Measurements from ENCODE around the gene SYNGR3.
"Not testable (repeated sequence)": the region's sequence is repeated elsewhere in the genome, so short reads cannot be mapped to it uniquely, and the experiment has no call there.

Gene SYNGR3

GRCh38 chr16:1959269-1960039 is 30.3 kb upstream of the SYNGR3 start, which contains the start of gene NDUFB10:
TSS of gene NDUFB10 (plus strand) at chr16:1959538. CDS start at chr16:1959625, 87 bp downstream.
- peak; percentile 60 for DNase-seq

DNA sequence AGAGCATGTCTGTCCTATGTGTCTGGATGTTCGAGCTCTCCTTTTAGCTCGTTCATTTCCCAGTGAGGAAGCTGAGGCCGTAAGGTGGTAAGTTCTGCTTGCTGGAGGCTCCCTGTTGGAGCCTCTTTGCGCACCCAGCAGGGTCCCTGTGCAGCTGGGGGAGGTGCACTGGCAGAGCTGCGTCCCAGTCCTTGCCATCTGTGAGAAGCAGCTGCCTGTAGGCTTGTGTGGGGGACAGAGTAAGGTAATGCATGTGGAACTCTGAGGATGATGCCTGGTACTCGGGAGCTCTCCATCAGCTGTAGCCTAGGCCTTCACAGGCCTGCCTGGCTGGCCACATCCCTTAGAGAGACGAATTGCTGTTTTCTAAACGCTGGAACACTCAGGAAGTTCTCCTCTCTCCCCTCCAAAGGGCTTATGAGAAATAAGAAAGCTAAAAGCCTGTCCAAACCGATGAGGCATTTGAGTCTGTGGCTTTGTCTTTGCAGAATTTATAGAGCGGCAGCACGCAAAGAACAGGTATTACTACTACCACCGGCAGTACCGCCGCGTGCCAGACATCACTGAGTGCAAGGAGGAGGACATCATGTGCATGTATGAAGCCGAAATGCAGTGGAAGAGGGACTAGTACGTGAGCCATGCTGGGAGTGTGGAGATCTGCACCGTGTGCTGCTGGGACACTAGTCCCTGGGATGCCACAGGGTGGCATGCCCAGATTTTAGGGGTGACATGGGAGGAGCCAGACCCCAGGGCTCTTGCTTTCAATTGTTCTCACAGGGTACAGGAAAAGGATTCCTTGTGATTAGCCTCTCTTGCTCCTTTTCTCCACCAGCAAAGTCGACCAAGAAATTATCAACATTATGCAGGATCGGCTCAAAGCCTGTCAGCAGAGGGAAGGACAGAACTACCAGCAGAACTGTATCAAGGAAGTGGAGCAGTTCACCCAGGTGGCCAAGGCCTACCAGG is 28.8 kb upstream of the SYNGR3 start:
- peak; percentile 58 for DNase-seq

GRCh38 chr16:1961651-1962067 is 28.1 kb upstream of the SYNGR3 start:
- no peak for DNase-seq

DNA sequence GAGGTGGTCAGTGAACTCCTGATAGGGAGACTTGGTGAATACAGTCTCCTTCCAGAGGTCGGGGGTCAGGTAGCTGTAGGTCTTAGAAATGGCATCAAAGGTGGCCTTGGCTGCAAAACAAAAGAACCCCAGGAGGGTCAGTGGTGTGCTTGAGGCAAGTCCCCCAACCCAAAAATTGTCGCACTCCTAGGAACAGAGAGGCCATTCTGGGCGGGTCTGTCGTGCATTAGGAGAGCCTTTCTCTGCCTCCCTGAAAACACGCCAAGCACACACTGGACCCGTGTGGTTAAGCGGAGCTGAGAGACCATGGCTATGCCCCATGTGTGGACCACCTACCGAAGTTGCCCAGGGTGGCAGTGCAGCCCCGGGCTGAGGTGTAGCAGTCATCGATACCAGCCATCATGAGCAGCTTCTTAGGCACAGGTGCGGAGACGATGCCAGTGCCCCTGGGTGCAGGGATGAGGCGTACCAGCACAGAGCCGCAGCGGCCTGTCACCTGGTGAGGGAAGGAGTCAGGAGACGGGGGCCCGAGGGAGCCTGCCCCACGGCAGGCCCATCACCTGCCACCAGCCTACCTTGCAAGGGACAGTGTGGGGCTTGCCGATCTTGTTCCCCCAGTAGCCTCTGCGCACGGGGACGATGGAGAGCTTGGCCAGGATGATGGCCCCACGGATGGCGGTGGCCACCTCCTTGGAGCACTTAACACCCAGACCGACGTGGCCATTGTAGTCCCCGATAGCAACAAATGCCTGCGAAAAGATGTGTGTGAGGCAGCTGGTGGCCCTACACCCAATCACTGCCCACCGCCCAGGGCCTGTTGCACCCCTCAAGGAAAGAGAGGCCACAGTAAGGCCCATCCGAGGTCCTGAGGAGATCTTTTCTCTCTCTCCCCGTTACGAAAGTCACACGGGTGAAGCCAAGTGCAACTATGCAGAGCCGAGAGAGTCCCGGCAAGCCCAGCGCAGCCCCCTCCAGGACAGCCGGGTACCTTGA is 27.3 kb upstream of the SYNGR3 start:
- not testable (repeated sequence) for DNase-seq

GRCh38 chr16:1963806-1964505 is 25.8 kb upstream of the SYNGR3 start:
- DNase-seq: no peak

- DNase-seq: peak; percentile 95
Measured at GRCh38 chr16:1964506-1965395, 25.0 kb upstream of the SYNGR3 start, which contains the start of gene RPS2. TSS of gene RPS2 (minus strand) at chr16:1964826. CDS start at chr16:1964625, 201 bp downstream.

DNA sequence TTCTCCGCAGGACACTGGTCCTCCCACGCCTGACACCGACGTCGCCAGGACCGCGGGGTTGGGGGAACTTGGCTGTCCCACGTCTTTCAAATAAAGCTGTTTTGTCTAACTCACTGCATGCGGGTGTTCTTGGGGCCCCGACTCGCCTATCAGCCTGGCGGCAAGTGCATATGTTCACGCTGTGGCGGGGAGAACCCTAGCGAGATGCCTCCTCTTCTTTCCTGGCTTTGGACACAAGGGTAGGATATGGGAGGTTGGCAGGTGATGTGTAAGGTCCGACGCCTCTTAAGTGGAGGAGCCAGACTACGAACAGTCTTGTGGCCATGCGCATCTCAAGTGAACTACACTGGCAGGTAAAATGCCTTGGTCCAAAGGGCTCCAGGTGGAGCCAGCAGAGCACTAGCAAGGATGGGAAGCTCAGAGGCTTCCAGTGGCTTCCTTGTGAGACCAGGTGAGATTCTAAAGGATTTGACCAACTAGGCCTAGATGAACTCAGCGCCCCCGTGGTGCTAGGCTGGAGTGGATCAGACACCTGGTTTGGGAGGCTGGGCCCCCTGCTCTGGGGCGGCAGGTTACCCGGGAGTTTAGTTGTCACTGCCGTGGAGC is 24.3 kb upstream of the SYNGR3 start:
- DNase-seq: no peak

DNA sequence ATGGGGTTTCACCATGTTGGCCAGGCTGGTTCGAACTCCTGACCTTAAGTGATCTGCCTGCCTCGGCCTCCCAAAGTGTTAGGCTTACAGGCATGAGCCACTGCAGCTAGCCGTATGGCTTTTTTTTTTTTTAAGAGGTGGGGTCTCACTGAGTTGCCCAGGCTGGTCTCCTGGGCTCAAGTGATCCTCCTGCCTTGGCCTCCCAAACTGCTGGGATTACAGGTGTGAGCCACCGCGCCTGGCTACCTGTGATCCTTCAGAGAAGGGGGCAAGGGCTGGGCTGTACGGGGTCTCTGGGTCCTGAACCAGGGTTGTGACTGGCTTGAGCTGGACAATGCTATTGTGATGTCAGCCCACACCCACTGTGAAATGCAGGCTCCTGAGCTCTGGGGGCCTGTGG is 23.3 kb upstream of the SYNGR3 start, which contains the start of gene RNF151:
Gene RNF151 (plus strand): TSS at position 397 of the 400 bp plus-strand sequence. CDS start 26 bp downstream, outside the sequence.
- DNase-seq: no peak

DNA sequence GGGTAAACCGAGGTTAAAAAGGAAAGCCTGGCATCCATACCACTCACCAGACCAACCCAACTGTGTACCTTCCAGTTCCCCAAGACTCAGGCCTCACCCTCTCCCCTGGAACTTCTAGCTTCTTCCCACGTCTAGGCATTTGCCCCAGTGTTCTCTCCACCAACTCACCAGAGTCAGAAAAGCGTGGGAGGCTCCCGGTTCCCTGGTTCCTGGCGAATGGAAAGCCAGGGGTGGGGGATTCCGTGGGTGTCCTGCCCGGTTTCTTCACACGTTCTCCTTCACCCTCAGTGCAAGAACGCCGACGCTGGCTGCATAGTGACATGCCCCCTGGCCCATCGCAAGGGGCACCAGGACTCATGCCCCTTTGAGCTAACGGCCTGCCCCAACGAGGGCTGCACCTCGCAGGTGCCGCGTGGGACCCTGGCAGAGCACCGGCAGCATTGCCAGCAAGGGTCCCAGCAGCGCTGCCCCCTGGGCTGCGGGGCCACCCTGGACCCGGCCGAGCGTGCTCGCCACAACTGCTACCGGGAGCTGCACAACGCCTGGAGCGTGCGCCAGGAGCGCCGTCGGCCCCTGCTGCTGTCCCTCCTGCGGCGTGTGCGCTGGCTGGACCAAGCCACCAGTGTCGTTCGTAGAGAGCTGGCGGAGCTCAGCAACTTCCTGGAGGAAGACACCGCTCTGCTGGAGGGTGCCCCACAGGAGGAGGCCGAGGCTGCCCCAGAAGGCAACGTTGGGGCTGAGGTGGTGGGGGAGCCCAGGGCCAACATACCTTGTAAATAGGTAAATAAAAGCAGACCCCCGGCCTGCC is 21.4 kb upstream of the SYNGR3 start:
- DNase-seq: no peak

DNA sequence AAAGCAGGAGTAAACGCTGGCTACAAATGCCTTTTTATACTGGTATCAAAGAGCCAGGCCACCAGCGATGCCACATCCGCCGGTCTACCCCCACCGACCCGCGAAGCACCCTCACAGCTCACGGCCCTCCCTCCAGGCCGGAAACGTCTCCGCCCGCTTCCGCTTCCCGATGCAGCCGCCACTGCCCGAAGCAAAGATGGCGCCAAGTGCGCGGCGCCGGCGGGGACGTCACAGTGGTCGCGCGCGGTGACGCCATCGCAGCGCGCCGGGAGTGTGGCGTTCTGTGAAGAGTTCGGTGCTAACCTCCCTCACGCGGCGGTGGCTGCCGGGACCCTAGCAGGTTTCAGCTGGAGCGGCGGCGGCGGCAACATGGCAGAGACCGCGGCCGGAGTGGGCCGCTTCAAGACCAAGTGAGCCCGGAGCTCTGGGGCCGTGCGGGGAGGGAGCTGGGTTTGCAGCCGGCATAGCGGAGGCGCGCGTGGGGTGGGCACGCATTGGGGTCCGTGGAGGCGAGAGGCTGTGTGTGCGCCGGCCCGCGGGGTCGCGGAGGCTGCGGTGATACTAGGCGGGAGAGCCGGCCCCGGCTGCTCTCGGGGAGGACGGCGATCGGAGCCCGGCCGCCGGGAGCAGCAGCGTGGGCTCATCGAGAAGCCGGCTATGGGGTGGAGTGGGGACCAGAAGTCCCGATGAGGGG is 17.8 kb upstream of the SYNGR3 start, which contains the start of gene TBL3:
Gene TBL3 (plus strand): TSS at position 258 of the 694 bp plus-strand sequence. CDS start 112 bp downstream, at position 370.
- peak; percentile 60 for DNase-seq

DNA sequence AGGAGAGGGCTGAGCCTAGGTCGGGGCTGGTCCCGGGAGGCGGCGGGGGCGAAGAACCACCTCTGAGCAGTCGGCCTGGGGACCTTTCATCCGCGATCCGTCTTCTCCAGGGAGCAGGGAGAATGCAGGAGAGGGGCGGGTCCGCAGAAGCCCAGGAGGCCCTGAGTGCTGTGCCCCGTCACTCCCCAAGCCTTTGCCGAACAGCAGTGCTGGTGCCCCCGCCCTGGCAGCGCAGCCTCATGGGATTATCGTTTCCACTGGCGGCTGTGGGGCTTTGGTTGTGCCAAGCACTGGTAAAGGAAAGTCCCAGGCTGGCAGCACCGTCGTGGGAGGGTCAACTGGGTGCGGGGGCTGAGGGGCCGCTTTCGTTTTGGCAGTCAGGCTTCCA is 17.3 kb upstream of the SYNGR3 start:
- no peak for DNase-seq

GRCh38 chr16:1973461-1974156 is 16.2 kb upstream of the SYNGR3 start:
- DNase-seq: no peak

GRCh38 chr16:1974157-1975070 is 15.4 kb upstream of the SYNGR3 start:
- no peak for DNase-seq

- no peak for DNase-seq
Measured at GRCh38 chr16:1975432-1976215, 14.1 kb upstream of the SYNGR3 start.

- no peak for DNase-seq
Measured at GRCh38 chr16:1976216-1976520, 13.6 kb upstream of the SYNGR3 start.
